GM10266 (cell line): Measurements from ENCODE around the gene FRMPD2.
A peak's percentile ranks its signal among the peaks of the same experiment; 100 is the strongest.

ENCODE experiments used
- DNase-seq: peaks from one replicate; pipeline ENCODE4 v3.0.0; 2012; ENCODE audit errors: extremely low spot score
- TF ChIP-seq, protein P1 (sequence below): IDR thresholded peaks from 2 replicates; pipeline ENCODE4 v1.5.1; 2012; ENCODE audit warnings: mild to moderate bottlenecking, low read depth; ENCODE audit not compliant: control insufficient read depth, insufficient read depth; ENCODE audit errors: missing control alignments

FRMPD2 gene

DNA sequence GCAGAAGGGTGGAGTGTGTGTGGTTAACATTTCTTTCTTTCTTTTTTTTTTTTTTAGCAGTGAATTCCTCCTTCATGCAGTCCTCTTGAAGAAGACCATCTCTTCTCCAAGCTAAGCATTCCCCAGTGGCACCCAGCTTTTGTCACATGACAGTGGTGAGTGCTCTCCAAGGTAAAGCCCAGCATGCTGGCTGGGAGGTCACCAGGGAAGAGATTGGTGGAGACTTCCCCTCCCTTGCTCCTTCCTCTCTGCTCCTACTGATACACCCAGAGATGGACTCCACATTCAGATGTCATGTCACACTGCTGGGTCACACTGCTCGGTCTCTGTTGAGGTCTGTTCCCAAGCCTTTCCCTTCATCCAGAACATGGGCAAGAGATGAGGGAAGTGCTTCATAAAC, 55.3 kb downstream of the FRMPD2 start:
- TF ChIP-seq, protein P1, sequence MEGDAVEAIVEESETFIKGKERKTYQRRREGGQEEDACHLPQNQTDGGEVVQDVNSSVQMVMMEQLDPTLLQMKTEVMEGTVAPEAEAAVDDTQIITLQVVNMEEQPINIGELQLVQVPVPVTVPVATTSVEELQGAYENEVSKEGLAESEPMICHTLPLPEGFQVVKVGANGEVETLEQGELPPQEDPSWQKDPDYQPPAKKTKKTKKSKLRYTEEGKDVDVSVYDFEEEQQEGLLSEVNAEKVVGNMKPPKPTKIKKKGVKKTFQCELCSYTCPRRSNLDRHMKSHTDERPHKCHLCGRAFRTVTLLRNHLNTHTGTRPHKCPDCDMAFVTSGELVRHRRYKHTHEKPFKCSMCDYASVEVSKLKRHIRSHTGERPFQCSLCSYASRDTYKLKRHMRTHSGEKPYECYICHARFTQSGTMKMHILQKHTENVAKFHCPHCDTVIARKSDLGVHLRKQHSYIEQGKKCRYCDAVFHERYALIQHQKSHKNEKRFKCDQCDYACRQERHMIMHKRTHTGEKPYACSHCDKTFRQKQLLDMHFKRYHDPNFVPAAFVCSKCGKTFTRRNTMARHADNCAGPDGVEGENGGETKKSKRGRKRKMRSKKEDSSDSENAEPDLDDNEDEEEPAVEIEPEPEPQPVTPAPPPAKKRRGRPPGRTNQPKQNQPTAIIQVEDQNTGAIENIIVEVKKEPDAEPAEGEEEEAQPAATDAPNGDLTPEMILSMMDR, result no peak
- no peak for DNase-seq

DNA sequence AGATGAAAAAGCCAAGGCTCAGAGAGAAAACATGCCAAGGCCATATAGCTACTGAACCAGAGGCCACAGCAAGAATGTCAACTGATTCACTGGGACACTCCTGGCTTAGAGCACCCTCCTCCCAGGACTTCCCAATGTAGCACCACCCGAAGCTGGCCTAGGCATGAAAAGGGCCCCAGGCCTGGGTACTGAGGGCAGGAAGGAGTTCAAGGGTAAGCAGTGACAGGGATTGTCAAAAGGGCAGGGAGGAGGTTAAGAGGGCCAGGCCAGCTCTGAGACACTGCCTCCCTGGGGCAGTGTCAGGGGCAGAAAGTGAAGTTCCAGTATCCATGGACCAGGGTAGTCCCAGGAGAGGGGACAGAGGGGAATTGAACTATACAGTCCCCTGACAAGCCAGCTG, 57.8 kb downstream of the FRMPD2 start:
- no peak for DNase-seq
- TF ChIP-seq, protein P1, result no peak

DNA sequence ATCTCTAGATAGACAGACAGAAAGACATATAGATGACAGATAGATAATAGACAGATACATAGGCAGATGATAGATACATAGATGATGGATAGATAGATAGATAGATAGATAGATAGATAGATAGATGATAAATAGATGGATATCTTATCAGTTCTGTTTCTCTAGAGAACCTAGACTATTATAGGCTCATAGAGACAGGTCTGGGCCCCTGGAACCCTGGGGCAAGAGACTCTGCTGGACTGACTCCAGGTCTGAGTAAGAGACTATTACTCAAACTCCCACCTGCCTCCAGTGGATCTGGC, 58.3 kb downstream of the FRMPD2 start:
- TF ChIP-seq, protein P1, result no peak
- no peak for DNase-seq

DNA sequence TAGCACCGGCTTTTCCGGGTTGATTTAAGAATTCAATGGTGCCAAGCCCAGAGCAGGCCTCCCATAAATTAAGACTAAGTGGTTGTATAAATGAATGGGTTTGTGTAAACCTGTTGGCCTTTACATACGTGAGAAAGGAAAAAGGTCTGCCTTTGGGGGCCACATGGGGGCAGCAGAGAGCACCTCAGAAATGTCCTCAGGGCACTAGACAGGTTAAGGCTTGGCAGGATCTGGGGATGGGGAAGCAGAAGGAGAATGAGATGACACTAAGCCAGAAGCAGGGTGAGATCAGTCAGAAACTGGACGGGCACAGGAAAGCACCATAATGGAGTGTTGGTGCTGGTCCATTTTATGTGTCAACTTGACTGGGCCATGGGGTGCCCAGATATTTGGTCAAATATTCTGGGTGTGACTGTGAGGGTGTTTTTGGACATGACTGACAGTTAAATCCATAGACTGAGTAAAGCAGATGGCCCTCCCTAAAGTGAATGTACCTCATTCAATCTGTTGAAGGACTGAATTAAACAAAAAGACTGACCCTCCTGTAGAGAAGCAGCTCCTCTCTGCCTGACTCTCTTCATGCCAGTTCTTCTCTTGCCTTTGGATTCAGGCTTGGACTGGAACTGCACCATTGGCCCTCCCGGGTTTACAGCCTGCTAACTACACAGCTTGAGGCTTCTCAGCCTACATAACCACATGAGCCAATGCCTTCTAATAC, 58.9 kb downstream of the FRMPD2 start:
- TF ChIP-seq, protein P1, result peak; percentile 71
- DNase-seq, result peak; percentile 42

DNA sequence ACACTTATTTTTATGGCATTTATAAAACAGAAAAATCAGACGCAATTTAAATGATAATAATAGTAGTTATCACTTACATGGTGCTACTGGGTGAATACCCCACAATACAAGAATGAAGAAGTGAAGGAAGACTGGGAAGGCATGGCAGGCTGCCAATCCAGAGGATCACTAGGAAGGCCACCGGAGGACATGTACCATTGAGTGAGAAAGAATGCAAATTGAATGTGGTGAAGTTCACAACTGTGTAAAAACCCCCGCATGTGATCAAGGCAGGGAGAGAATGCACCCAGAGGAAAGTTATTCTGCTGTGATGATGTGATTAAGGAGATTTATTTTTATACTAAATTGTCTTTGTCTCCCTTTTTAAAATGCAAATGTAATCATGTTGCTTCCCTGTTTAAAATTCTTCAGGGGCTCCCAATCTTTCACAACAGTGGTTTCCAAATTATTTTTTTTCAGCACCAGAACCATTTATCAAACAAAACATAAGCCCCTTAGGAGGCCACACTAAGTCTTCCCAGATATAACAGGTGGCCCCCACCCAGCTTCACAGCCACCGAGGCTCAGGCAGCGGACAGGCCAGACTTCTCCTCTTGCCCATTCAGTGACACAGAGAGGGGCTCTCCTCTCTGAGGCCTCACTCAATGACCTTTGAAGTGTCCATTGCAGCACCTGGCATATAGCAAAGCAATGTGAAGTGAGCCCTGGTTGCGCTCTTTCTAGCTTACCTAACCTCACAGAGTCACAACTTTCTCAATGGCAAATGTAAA, 59.6 kb downstream of the FRMPD2 start:
- no peak for DNase-seq
- TF ChIP-seq, protein P1, result no peak

DNA sequence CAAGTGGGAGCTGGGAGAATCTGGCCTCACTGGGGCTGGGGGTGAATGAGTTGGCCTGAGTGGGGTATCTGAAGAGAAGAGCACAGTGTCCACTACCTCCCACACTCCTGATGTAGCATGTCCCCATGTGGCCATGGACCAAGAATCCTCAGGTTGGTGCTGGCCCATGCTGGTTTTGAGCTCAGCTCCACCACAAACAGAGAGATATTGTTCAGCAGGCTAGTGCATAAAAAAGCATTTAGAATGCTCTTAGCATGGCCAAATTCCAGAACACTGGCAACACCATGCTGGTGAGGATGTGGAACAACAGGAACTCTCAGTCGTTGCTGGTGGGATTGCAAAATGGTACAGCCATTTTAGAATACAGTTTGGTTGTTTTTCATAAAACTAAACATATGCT, 61.4 kb downstream of the FRMPD2 start:
- TF ChIP-seq, protein P1, result no peak

DNA sequence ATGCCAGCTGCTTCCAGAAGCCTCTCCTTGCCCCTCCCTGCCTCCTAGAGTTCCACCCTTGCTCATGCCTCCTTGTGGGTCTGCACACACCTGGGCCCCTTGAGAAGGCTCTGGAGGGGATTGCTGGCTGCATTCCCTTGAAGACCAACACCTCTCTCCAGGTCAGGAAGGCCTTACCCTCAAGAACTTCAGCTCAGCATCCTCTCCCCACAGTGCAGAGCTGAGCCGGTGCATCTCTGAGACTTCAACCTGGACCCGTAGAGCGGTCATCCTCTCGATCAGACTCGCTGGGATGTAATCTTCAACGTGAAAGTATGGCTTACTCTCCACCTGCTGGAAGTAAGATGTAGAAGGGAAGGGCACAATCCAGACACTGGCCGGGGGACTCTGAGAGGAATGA, 62.7 kb downstream of the FRMPD2 start:
- no peak for DNase-seq
- TF ChIP-seq, protein P1, result no peak

More for the DNA sequence above, 61.4 kb downstream of the FRMPD2 start:
- no peak for DNase-seq
